GM19395 (cell line): Measurements from ENCODE around the gene IGSF23.

Experiments
- ATAC-seq: cut with Tn5 transposase; IDR thresholded peaks from one replicate; pipeline ENCODE4 v1.9.1; 2021; ENCODE audit warnings: mild to moderate bottlenecking, moderate library complexity; ENCODE audit not compliant: unreplicated experiment

The IGSF23 gene

GRCh38 chr19:44637390-44637764 is 24.0 kb downstream of the IGSF23 start:
- ATAC-seq, result no peak

GRCh38 chr19:44640518-44640917 is 27.2 kb downstream of the IGSF23 start:
- ATAC-seq, result no peak

- ATAC-seq, result no peak
Observed at GRCh38 chr19:44641501-44642265, 28.3 kb downstream of the IGSF23 start.

GRCh38 chr19:44642377-44642776 is 29.0 kb downstream of the IGSF23 start:
- no peak for ATAC-seq

GRCh38 chr19:44643605-44644401 is 30.4 kb downstream of the IGSF23 start, which contains the start of gene PVR:
PVR (plus strand) TSS chr19:44643910; CDS start chr19:44644097, 187 bp downstream.
- no peak for ATAC-seq

- ATAC-seq, result no peak
Observed at GRCh38 chr19:44644402-44645016, 31.1 kb downstream of the IGSF23 start.

GRCh38 chr19:44645407-44646048 is 32.2 kb downstream of the IGSF23 start:
- ATAC-seq, result no peak

GRCh38 chr19:44646049-44646416 is 32.7 kb downstream of the IGSF23 start:
- no peak for ATAC-seq

GRCh38 chr19:44647144-44647543 is 33.8 kb downstream of the IGSF23 start:
- ATAC-seq, result no peak

GRCh38 chr19:44648631-44649251 is 35.4 kb downstream of the IGSF23 start:
- ATAC-seq, result no peak

- ATAC-seq, result no peak
Observed at GRCh38 chr19:44649578-44650145, 36.3 kb downstream of the IGSF23 start.

GRCh38 chr19:44653343-44653742 is 40.0 kb downstream of the IGSF23 start:
- no peak for ATAC-seq

- ATAC-seq, result peak; percentile 71
Observed at GRCh38 chr19:44653977-44654774, 40.8 kb downstream of the IGSF23 start.

- no peak for ATAC-seq
Observed at GRCh38 chr19:44657211-44657921, 44.0 kb downstream of the IGSF23 start.

- ATAC-seq, result no peak
Observed at GRCh38 chr19:44658069-44658733, 44.8 kb downstream of the IGSF23 start.

GRCh38 chr19:44660081-44660480 is 46.7 kb downstream of the IGSF23 start:
- no peak for ATAC-seq

- ATAC-seq, result no peak
Observed at GRCh38 chr19:44661205-44661604, 47.8 kb downstream of the IGSF23 start.

GRCh38 chr19:44661904-44662303 is 48.5 kb downstream of the IGSF23 start:
- ATAC-seq, result no peak
